ENCODE measurements around the gene LRRC8E. TPM values are rescaled to one million over a fixed set of nuclear protein-coding genes. Genes with fewer than 3 reads are reported as not detected.

The LRRC8E gene
- total RNA-seq, 1 donor from 2014 or later: 6.6 TPM

DNA sequence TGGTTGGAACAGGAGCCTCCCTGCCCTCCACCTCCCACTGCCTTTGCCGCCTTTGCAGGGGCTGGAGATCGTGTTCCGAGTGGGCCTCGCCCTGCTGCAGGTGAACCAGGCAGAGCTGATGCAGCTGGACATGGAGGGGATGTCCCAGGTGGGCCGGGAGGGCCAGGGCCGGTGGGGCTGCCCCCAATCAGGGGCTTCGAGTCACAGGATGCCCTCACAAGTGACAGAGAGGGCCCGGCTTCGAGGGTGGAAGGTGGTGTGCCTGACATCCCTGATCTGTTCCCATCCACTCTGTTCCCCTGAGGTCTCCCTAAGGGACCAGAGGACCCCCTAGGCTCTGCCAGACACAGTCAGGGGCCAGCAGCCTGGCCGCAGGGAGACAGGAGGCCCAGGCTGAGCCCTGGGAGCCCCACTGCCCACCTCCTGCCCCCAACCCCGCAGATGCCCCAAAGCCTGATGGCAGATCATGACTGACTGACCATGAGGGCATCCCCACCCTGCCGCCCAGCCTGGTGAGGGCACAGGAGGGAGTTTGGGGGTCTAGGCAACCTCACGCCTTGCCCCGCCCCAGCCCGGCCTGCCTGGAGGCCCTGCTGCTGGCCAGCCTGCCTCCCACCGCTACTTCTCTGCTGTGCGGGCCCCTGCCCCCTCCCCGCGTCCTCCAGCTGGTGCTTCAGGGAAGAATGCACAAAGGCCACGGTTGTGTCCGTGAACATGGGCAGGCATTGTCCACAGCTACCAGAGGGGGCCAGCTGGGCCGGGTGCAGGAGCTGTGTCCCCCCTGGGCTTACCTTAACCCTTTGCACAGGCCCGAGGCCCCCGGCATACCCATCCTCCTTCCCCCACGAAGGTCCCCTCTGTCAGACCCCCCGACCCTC, 36.4 kb upstream of the LRRC8E start:
- no peak for DNase-seq (ENCODE audit: low read depth)
- Mint-ChIP-seq H3K9me3 (ENCODE audit: unreplicated experiment) (no peaks in the 10 kb centered on the region), H3K4me1 (ENCODE audit: low read depth, unreplicated experiment) (peaks cover 3% of the 10 kb centered on the region), H3K27ac (ENCODE audit: unreplicated experiment) (no peak overlapping the region), H3K4me3 (ENCODE audit: unreplicated experiment) (no peak overlapping the region), H3K27me3 (ENCODE audit: low read depth, unreplicated experiment) (peaks cover 3% of the 10 kb centered on the region), H3K36me3 (ENCODE audit: low read depth, unreplicated experiment) (no peaks in the 10 kb centered on the region)
- H3K9me3 ChIP-seq (ENCODE audit: insufficient read depth, low read depth, low read length): no peaks in the 10 kb centered on the region
- H3K27ac ChIP-seq (ENCODE audit: low read depth, low read length): no peak overlapping the region
- no peaks in the 10 kb centered on the region for H3K27me3 ChIP-seq (ENCODE audit: insufficient read depth, low read length)
- H2AFZ ChIP-seq (ENCODE audit: low read depth, low read length): no peak overlapping the region
- H3K4me3 ChIP-seq (ENCODE audit: insufficient read depth, low read depth, low read length): no peak overlapping the region
- H4K20me1 ChIP-seq (ENCODE audit: insufficient read depth, low read length): peaks cover 6% of the 10 kb centered on the region
- TF ChIP-seq EZH2 (IDR thresholded peaks at IDR 0.05; ENCODE audit: insufficient read depth, low read length): no peak
- TF ChIP-seq, protein P1, sequence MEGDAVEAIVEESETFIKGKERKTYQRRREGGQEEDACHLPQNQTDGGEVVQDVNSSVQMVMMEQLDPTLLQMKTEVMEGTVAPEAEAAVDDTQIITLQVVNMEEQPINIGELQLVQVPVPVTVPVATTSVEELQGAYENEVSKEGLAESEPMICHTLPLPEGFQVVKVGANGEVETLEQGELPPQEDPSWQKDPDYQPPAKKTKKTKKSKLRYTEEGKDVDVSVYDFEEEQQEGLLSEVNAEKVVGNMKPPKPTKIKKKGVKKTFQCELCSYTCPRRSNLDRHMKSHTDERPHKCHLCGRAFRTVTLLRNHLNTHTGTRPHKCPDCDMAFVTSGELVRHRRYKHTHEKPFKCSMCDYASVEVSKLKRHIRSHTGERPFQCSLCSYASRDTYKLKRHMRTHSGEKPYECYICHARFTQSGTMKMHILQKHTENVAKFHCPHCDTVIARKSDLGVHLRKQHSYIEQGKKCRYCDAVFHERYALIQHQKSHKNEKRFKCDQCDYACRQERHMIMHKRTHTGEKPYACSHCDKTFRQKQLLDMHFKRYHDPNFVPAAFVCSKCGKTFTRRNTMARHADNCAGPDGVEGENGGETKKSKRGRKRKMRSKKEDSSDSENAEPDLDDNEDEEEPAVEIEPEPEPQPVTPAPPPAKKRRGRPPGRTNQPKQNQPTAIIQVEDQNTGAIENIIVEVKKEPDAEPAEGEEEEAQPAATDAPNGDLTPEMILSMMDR (IDR thresholded peaks at IDR 0.05; ENCODE audit: insufficient read depth, low read depth, low read length): no peak
- no peak for FAIRE-seq
- no peaks in the 10 kb centered on the region for H3K79me2 ChIP-seq (ENCODE audit: insufficient read depth, low read length)
- H3K36me3 ChIP-seq (ENCODE audit: insufficient read depth, low read length): no peaks in the 10 kb centered on the region
- no peak overlapping the region for H3K4me2 ChIP-seq (ENCODE audit: low read length)
- H3K9ac ChIP-seq (ENCODE audit: low read length): no peak overlapping the region
- no peaks in the 10 kb centered on the region for H3K4me1 ChIP-seq (ENCODE audit: insufficient read depth, low read length)

DNA sequence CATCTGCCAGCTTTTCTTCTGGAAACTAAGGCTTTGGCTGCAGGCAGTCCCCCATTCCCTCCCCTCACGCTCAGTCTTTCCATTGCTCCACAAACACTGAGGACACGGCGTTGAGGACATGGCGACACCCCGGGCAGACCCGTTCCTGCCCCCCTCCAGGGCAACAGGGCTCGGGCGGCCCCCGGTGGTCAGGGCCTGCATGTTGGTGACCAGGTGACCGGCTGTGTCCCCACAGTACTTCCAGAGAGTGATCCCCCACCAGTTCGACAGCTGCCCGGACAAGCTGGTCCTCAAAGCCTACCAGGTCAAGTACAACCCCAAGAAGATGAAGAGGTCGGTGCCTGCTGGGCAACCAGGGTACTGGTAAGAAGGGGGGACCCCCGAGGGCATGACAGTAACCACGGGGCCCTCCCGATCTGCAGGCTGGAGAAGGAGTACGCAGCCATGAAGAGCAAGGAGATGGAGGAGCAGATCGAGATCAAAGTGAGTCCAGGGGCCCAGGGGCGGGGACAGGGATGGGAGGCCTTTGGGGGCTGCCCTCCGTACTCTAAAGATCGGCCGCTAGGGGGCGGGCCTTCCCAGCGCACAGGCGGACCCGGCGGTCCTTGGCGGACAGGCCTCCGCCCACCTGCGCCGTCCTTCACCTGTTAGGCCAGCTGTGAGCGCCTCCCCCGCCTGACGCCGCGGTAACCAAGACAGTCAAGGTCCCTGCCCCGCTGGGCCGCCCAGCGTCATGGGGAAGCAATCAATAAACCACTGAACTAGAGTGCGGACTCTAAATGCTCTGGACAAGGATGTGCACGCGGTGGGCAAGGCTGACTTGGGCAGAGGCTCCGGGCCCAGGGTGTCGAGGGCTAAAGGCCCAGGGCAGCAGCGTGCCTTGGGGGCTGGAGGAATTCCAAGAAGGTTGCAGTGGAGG, 35.2 kb upstream of the LRRC8E start:
- Histone ChIP-seq H3K9ac (ENCODE audit: low read length) (no peak overlapping the region), H3K4me1 (ENCODE audit: insufficient read depth, low read length) (no peaks in the 10 kb centered on the region), H3K9me3 (ENCODE audit: insufficient read depth, low read depth, low read length) (no peaks in the 10 kb centered on the region), H3K27me3 (ENCODE audit: insufficient read depth, low read length) (no peaks in the 10 kb centered on the region), H3K4me2 (ENCODE audit: low read length) (peak overlapping the region; percentile 11), H3K36me3 (ENCODE audit: insufficient read depth, low read length) (no peaks in the 10 kb centered on the region), H3K4me3 (ENCODE audit: insufficient read depth, low read depth, low read length) (no peak overlapping the region), H2AFZ (ENCODE audit: low read depth, low read length) (no peak overlapping the region), H3K27ac (ENCODE audit: low read depth, low read length) (no peak overlapping the region), H3K79me2 (ENCODE audit: insufficient read depth, low read length) (no peaks in the 10 kb centered on the region), H4K20me1 (ENCODE audit: insufficient read depth, low read length) (peaks cover 6% of the 10 kb centered on the region)
- H3K9me3 Mint-ChIP-seq (ENCODE audit: unreplicated experiment): no peaks in the 10 kb centered on the region
- no peak overlapping the region for H3K4me3 Mint-ChIP-seq (ENCODE audit: unreplicated experiment)
- no peak for FAIRE-seq
- TF ChIP-seq, protein P1 (IDR thresholded peaks at IDR 0.05; ENCODE audit: insufficient read depth, low read depth, low read length): peak; percentile 52
- no peak for TF ChIP-seq EZH2 (IDR thresholded peaks at IDR 0.05; ENCODE audit: insufficient read depth, low read length)
- H3K4me1 Mint-ChIP-seq (ENCODE audit: low read depth, unreplicated experiment): peaks cover 3% of the 10 kb centered on the region
- H3K27ac Mint-ChIP-seq (ENCODE audit: unreplicated experiment): no peak overlapping the region
- DNase-seq (ENCODE audit: low read depth): no peak
- no peaks in the 10 kb centered on the region for H3K36me3 Mint-ChIP-seq (ENCODE audit: low read depth, unreplicated experiment)
- H3K27me3 Mint-ChIP-seq (ENCODE audit: low read depth, unreplicated experiment): peaks cover 3% of the 10 kb centered on the region

Data from astrocyte (in vitro differentiated cells and primary cell).